Measurements from ENCODE around the gene OSMR. TPM values are rescaled to one million over a fixed set of nuclear protein-coding genes. Genes with fewer than 3 reads are reported as not detected.

The OSMR gene
- total RNA-seq, 1 experiment from 2014 or later: 46.0 TPM

DNA sequence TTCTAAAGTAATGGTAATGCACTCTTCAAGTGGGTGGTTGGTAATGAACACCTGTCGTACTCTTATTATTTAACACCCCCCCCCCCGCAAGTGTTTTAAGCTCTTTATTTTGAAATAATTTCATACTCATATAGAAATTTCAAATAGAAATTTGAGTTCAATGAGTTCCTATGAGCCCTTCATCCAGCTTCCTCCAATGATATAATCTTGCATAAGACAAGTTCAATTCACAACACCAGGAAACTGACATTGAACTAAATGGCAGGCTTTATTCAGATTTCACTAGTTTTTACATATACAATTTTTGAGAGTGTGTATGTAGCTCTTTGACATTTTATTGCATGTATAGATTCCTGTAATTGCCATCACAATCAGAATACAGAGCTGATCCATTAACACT lies 30.9 kb upstream of the OSMR start:
- ChIA-PET CTCF (interaction anchor here (0.6 to 11.8 kb wide), 2 partner anchors 372 to 549 kb away, joined by 4 to 227 read pairs; no protein-coding TSS in a partner anchor), POLR2A (no interaction called here), RAD21 (ENCODE audit: low non-redundant PET in 1 of 2, low total read pairs in 2 of 2, uncharacterized antibody in 2 of 2, unreplicated experiment in 2 of 2) (no interaction called here)
- H3K27me3 ChIP-seq (ENCODE audit: insufficient read depth, low read length): no peaks in the 10 kb centered on the region
- no peak overlapping the region for H3K4me2 ChIP-seq (ENCODE audit: low read length)
- TF ChIP-seq, protein P1, sequence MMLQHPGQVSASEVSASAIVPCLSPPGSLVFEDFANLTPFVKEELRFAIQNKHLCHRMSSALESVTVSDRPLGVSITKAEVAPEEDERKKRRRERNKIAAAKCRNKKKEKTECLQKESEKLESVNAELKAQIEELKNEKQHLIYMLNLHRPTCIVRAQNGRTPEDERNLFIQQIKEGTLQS (IDR thresholded peaks at IDR 0.05): no peak
- no peak for TF ChIP-seq ZNF274 (IDR thresholded peaks at IDR 0.05; ENCODE audit: low read depth, low read length)
- no peak for TF ChIP-seq SP1 (IDR thresholded peaks at IDR 0.05; ENCODE audit: low read depth)
- no peak for TF ChIP-seq JUND (IDR thresholded peaks at IDR 0.05)
- TF ChIP-seq, protein P2, sequence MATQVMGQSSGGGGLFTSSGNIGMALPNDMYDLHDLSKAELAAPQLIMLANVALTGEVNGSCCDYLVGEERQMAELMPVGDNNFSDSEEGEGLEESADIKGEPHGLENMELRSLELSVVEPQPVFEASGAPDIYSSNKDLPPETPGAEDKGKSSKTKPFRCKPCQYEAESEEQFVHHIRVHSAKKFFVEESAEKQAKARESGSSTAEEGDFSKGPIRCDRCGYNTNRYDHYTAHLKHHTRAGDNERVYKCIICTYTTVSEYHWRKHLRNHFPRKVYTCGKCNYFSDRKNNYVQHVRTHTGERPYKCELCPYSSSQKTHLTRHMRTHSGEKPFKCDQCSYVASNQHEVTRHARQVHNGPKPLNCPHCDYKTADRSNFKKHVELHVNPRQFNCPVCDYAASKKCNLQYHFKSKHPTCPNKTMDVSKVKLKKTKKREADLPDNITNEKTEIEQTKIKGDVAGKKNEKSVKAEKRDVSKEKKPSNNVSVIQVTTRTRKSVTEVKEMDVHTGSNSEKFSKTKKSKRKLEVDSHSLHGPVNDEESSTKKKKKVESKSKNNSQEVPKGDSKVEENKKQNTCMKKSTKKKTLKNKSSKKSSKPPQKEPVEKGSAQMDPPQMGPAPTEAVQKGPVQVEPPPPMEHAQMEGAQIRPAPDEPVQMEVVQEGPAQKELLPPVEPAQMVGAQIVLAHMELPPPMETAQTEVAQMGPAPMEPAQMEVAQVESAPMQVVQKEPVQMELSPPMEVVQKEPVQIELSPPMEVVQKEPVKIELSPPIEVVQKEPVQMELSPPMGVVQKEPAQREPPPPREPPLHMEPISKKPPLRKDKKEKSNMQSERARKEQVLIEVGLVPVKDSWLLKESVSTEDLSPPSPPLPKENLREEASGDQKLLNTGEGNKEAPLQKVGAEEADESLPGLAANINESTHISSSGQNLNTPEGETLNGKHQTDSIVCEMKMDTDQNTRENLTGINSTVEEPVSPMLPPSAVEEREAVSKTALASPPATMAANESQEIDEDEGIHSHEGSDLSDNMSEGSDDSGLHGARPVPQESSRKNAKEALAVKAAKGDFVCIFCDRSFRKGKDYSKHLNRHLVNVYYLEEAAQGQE (IDR thresholded peaks at IDR 0.05; ENCODE audit: low read depth): no peak
- TF ChIP-seq RAD21 (IDR thresholded peaks at IDR 0.05; ENCODE audit: low read depth): no peak
- no peak for TF ChIP-seq POLR2A (IDR thresholded peaks at IDR 0.05; ENCODE audit: borderline replicate concordance, extremely low read depth, insufficient read depth, insufficient read length)
- TF ChIP-seq CEBPB (IDR thresholded peaks at IDR 0.05; ENCODE audit: low read depth): no peak
- no peak for TF ChIP-seq EGR1 (IDR thresholded peaks at IDR 0.05; ENCODE audit: low read depth)
- TF ChIP-seq ELF1 (IDR thresholded peaks at IDR 0.05; ENCODE audit: borderline replicate concordance, low read depth): no peak
- TF ChIP-seq ZFX (IDR thresholded peaks at IDR 0.05): no peak
- TF ChIP-seq ZBTB33 (IDR thresholded peaks at IDR 0.05; ENCODE audit: extremely low read depth, insufficient replicate concordance, low read length): no peak
- ATAC-seq (no peak), DNase-seq (ENCODE audit: low read depth, low spot score) (no peak)
- H3K4me3 ChIP-seq (replicated peaks in 1 of 2; ENCODE audit: low read depth in 1 of 2, low read length in 2 of 2): no peak overlapping the region
- H3K79me2 ChIP-seq (ENCODE audit: insufficient read depth, low read length): no peaks in the 10 kb centered on the region
- H3K4me1 ChIP-seq (ENCODE audit: control insufficient read depth in 1 of 2, insufficient read depth in 2 of 2, low read length in 2 of 2): peaks cover 0 to 3% of the 10 kb centered on the region in 2 experiments; a peak in 1 of 4 replicates
- no peaks in the 10 kb centered on the region for H3K9me3 ChIP-seq (ENCODE audit: control insufficient read depth in 1 of 2, insufficient read depth in 1 of 2, low read depth in 1 of 2, low read length in 2 of 2)
- intact Hi-C loops (cut with micrococcal nuclease): loop anchor here (5.0 kb wide), 1 partner anchor 263 kb away; no protein-coding TSS in a partner anchor
- no TSS peak for BruUV-seq (replicated peaks)
- no peaks in the 10 kb centered on the region for H4K20me1 ChIP-seq (ENCODE audit: insufficient read depth)
- H3K36me3 ChIP-seq (ENCODE audit: control insufficient read depth in 1 of 2, insufficient read depth in 2 of 2, low read length in 2 of 2): no peaks in the 10 kb centered on the region
- no peak overlapping the region for H2AFZ ChIP-seq (ENCODE audit: low read depth, low read length, poor library complexity, severe bottlenecking)
- H3K9ac ChIP-seq (ENCODE audit: low read length): no peak overlapping the region
- H3K27ac ChIP-seq (ENCODE audit: low read depth, low read length): no peak overlapping the region
- H3K9me2 ChIP-seq (ENCODE audit: insufficient read depth): no peaks in the 10 kb centered on the region

All from HCT116 (cell line).